ENCODE data around the gene PRDM5.

GRCh38 chr4:120730777-120731320 lies 191.7 kb downstream of the PRDM5 start:
- TF ChIP-seq CTCF (IDR thresholded peaks at IDR 0.05) (no peak), POLR2A (IDR thresholded peaks at IDR 0.05) (no peak), POLR2AphosphoS5 (IDR thresholded peaks at IDR 0.05) (no peak)
